SK-N-SH (cell line): Measurements from ENCODE around the gene INTS6. TPM values are rescaled to one million over a fixed set of nuclear protein-coding genes. Genes with fewer than 3 reads are reported as not detected.

Experiments
- CTCF ChIA-PET: fragments of 300-600, 350-600 bp; formaldehyde crosslinking; extraction: SDS; loops from one replicate; lab custom pipeline; 2021; lab: Yijun Ruan, JAX
- POLR2A ChIA-PET: fragments of 350-600 bp; sonication (Branson Sonifier 250); formaldehyde crosslinking; extraction: SDS; loops from one replicate; lab custom pipeline; 2020; ENCODE audit warnings: antibody characterized with exemption, inconsistent platforms; lab: Yijun Ruan, JAX
- DNase-seq: peaks from one replicate; pipeline ENCODE4 v3.0.0; 2012
- H2AFZ ChIP-seq: fragments of 200-600 bp; sonication (generic); 2 replicates; pipeline ENCODE4 v1.8.1; 2016; ENCODE audit warnings: antibody characterized with exemption, mild to moderate bottlenecking, low read depth
- H3F3A ChIP-seq: fragments of 200-600 bp; sonication (generic); replicated peaks from 2 replicates; pipeline ENCODE3; 2016; ENCODE audit warnings: antibody characterized with exemption, mild to moderate bottlenecking; ENCODE audit not compliant: insufficient read depth
- H3K27ac ChIP-seq, 2 experiments: fragments of 200-500 bp in 1 of 2; fragments of 200-600 bp in 1 of 2; sonication (Bioruptor generic) in 1 of 2; sonication (generic), shearing (Covaris generic) in 1 of 2; 2 replicates each; pipeline versions ENCODE4 v1.5.1 to v1.6.1; 2014 to 2016; ENCODE audit warnings: low read depth in 2 of 2, inconsistent platforms in 1 of 2, low read length in 1 of 2, mild to moderate bottlenecking in 1 of 2, mixed read lengths in 1 of 2
- H3K27me3 ChIP-seq: fragments of 200-600 bp; sonication (generic), shearing (Covaris generic); 2 replicates; pipeline ENCODE4 v1.6.1; 2016; ENCODE audit warnings: mixed run types; ENCODE audit not compliant: insufficient read depth
- H3K36me3 ChIP-seq, 2 experiments: fragments of 200-500 bp in 1 of 2; fragments of 200-600 bp in 1 of 2; sonication (Bioruptor generic) in 1 of 2; sonication (generic) in 1 of 2; replicated peaks in 1 of 2; 2 replicates each; pipeline versions ENCODE3 to v1.5.1; 2014 to 2016; ENCODE audit warnings: low read length in 1 of 2, mild to moderate bottlenecking in 1 of 2; ENCODE audit not compliant: insufficient read depth in 2 of 2, control insufficient read depth in 1 of 2
- H3K4me1 ChIP-seq, 2 experiments: fragments of 200-500 bp in 1 of 2; fragments of 200-600 bp in 1 of 2; sonication (Bioruptor generic) in 1 of 2; sonication (generic), shearing (Covaris generic) in 1 of 2; 2 replicates each; pipeline versions ENCODE4 v1.5.1 to v1.6.1; 2014 to 2016; ENCODE audit warnings: low read depth in 1 of 2, low read length in 1 of 2, mixed run types in 1 of 2; ENCODE audit not compliant: insufficient read depth in 2 of 2, control insufficient read depth in 1 of 2
- H3K4me2 ChIP-seq: fragments of 200-600 bp; sonication (generic), shearing (Covaris generic); 2 replicates; pipeline ENCODE4 v1.6.1; 2017; ENCODE audit warnings: mixed run types
- H3K4me3 ChIP-seq, 2 experiments: fragments of 200-500 bp in 1 of 2; fragments of 200-600 bp in 1 of 2; sonication (Bioruptor generic) in 1 of 2; sonication (generic), shearing (Covaris generic) in 1 of 2; 2 replicates each; pipeline versions ENCODE4 v1.5.1 to v1.8.1; 2014 to 2016; ENCODE audit warnings: low read depth in 2 of 2, inconsistent platforms in 1 of 2, low read length in 1 of 2, mild to moderate bottlenecking in 1 of 2, mixed read lengths in 1 of 2, moderate library complexity in 1 of 2
- H3K79me2 ChIP-seq: fragments of 200-600 bp; sonication (generic); 2 replicates; pipeline ENCODE4 v1.8.1; 2017; ENCODE audit warnings: mild to moderate bottlenecking; ENCODE audit not compliant: insufficient read depth
- H3K9ac ChIP-seq: fragments of 200-600 bp; sonication (generic); 2 replicates; pipeline ENCODE4 v1.6.1; 2017; ENCODE audit warnings: mixed run types
- H3K9me2 ChIP-seq: fragments of 200-600 bp; sonication (generic); 2 replicates; pipeline ENCODE4 v1.6.1; 2017; ENCODE audit warnings: mixed run types
- H3K9me3 ChIP-seq: fragments of 200-600 bp; sonication (generic); 2 replicates; pipeline ENCODE4 v1.6.1; 2017; ENCODE audit warnings: mixed run types, mild to moderate bottlenecking, moderate library complexity
- H4K20me1 ChIP-seq: fragments of 200-600 bp; sonication (generic); 2 replicates; pipeline ENCODE4 v1.6.1; 2017; ENCODE audit warnings: mild to moderate bottlenecking, mixed run types; ENCODE audit not compliant: insufficient read depth
- ELF1 ChIP-seq: IDR thresholded peaks from 2 replicates; pipeline ENCODE4 v1.4.0; 2012
- FOSL2 ChIP-seq: IDR thresholded peaks from 2 replicates; pipeline ENCODE4 v1.4.0; 2012; ENCODE audit warnings: low read depth, mild to moderate bottlenecking, moderate library complexity, borderline replicate concordance
- FOXJ3 ChIP-seq: sonication (generic); formaldehyde crosslinking; IDR thresholded peaks from 2 replicates; pipeline ENCODE4 v1.5.1; 2020; ENCODE audit warnings: mild to moderate bottlenecking, missing genetic modification reagents
- FOXM1 ChIP-seq: IDR thresholded peaks from 2 replicates; pipeline ENCODE4 v1.4.0; 2012; ENCODE audit warnings: low read depth, mild to moderate bottlenecking
- GABPA ChIP-seq: IDR thresholded peaks from 2 replicates; pipeline ENCODE4 v1.4.0; 2012; ENCODE audit warnings: low read depth, mild to moderate bottlenecking
- GATA2 ChIP-seq: sonication (generic); formaldehyde crosslinking; IDR thresholded peaks from 2 replicates; pipeline ENCODE4 v1.5.0; 2020; ENCODE audit warnings: mild to moderate bottlenecking, missing genetic modification reagents
- JUND ChIP-seq: IDR thresholded peaks from 2 replicates; pipeline ENCODE4 v1.4.0; 2012
- MAX ChIP-seq: IDR thresholded peaks from 2 replicates; pipeline ENCODE4 v1.4.0; 2012; ENCODE audit warnings: low read depth
- MEF2A ChIP-seq: IDR thresholded peaks from 2 replicates; pipeline ENCODE4 v1.4.0; 2012; ENCODE audit warnings: low read depth, borderline replicate concordance
- PBX3 ChIP-seq: IDR thresholded peaks from 2 replicates; pipeline ENCODE4; 2012
- POLR2AphosphoS5 ChIP-seq: IDR thresholded peaks from 2 replicates; pipeline ENCODE4 v1.6.1; 2012; ENCODE audit warnings: low read depth, low read length
- RCOR1 ChIP-seq: fragments of 150-350 bp; IDR thresholded peaks from 2 replicates; pipeline ENCODE4 v1.6.1; 2017; ENCODE audit warnings: antibody characterized with exemption, low read length
- RXRA ChIP-seq: IDR thresholded peaks from 2 replicates; pipeline ENCODE4 v1.4.0; 2012; ENCODE audit warnings: low read depth, mild to moderate bottlenecking, borderline replicate concordance
- SIN3A ChIP-seq: IDR thresholded peaks from 2 replicates; pipeline ENCODE4 v1.6.1; 2012; ENCODE audit warnings: low read depth, mild to moderate bottlenecking, low read length, moderate library complexity, borderline replicate concordance
- TAF1 ChIP-seq: IDR thresholded peaks from 2 replicates; pipeline ENCODE4 v1.6.1; 2012; ENCODE audit warnings: low read depth, mild to moderate bottlenecking, low read length, moderate library complexity, borderline replicate concordance
- TCF12 ChIP-seq: IDR thresholded peaks from 2 replicates; pipeline ENCODE4 v1.4.0; 2012
- TEAD4 ChIP-seq: IDR thresholded peaks from 2 replicates; pipeline ENCODE4 v1.4.0; 2012; ENCODE audit warnings: mild to moderate bottlenecking, borderline replicate concordance; ENCODE audit not compliant: insufficient read depth
- USF2 ChIP-seq: fragments of 150-350 bp; IDR thresholded peaks from 2 replicates; pipeline ENCODE4 v1.6.1; 2017; ENCODE audit warnings: antibody characterized with exemption, low read length, low read depth, borderline replicate concordance
- YY1 ChIP-seq: IDR thresholded peaks from 2 replicates; pipeline ENCODE4 v1.4.0; 2012; ENCODE audit warnings: low read depth, mild to moderate bottlenecking
- WGBS: methylation state at CpG from one replicate; pipeline ENCODE4 v1.1.6; 2017; ENCODE audit warnings: low lambda C conversion rate; 5-methylcytosine and 5-hydroxymethylcytosine counted together
- polyA plus RNA-seq, 3 experiments: library from polyadenylated mRNA; depleted of rRNA; stranded (reverse); fragments of >200 nt; gene quantifications; 2 replicates each; pipeline ENCODE4 v1.2.3, GENCODE V29; 2012
- TF ChIP-seq, protein P1 (sequence below): fragments of 200-600 bp; sonication (generic); IDR thresholded peaks from 2 replicates; pipeline ENCODE4 v1.6.1; 2017; ENCODE audit warnings: antibody characterized with exemption, mild to moderate bottlenecking, moderate library complexity

The INTS6 gene
- polyA plus RNA-seq, 1 of the 3 experiments (the other 2 are of a cell fraction) = 7.7 TPM

- 77% methylated on average over 2 of the region's 2 CpGs for WGBS
- ChIA-PET POLR2A (no interaction called here), CTCF (interaction anchor here (1.5 kb wide), 1 partner anchor 203 kb away, joined by 8 read pairs; no protein-coding TSS in a partner anchor)
- Histone ChIP-seq H3K4me3 (no peak overlapping the region), H3K4me1 (peaks cover 0 to 4% of the 10 kb centered on the region in 2 experiments; a peak in 1 of 4 replicates), H4K20me1 (no peaks in the 10 kb centered on the region), H3K79me2 (no peaks in the 10 kb centered on the region), H2AFZ (no peak overlapping the region), H3K9me2 (no peaks in the 10 kb centered on the region), H3K9me3 (no peaks in the 10 kb centered on the region), H3K36me3 (no peaks in the 10 kb centered on the region), H3K27ac (no peak overlapping the region), H3K4me2 (no peak overlapping the region), H3K9ac (no peak overlapping the region), H3K27me3 (no peaks in the 10 kb centered on the region), H3F3A (no peaks in the 10 kb centered on the region)
- DNase-seq = no peak
- TF ChIP-seq RXRA (no peak), PBX3 (no peak), FOSL2 (no peak), YY1 (no peak), POLR2AphosphoS5 (no peak), ELF1 (no peak), USF2 (no peak), GATA2 (CRISPR knock-in tag) (no peak), GABPA (no peak), JUND (no peak), MEF2A (no peak), SIN3A (no peak), FOXM1 (no peak), TCF12 (no peak), FOXJ3 (CRISPR knock-in tag) (no peak), TAF1 (no peak)
- TF ChIP-seq, protein P1, sequence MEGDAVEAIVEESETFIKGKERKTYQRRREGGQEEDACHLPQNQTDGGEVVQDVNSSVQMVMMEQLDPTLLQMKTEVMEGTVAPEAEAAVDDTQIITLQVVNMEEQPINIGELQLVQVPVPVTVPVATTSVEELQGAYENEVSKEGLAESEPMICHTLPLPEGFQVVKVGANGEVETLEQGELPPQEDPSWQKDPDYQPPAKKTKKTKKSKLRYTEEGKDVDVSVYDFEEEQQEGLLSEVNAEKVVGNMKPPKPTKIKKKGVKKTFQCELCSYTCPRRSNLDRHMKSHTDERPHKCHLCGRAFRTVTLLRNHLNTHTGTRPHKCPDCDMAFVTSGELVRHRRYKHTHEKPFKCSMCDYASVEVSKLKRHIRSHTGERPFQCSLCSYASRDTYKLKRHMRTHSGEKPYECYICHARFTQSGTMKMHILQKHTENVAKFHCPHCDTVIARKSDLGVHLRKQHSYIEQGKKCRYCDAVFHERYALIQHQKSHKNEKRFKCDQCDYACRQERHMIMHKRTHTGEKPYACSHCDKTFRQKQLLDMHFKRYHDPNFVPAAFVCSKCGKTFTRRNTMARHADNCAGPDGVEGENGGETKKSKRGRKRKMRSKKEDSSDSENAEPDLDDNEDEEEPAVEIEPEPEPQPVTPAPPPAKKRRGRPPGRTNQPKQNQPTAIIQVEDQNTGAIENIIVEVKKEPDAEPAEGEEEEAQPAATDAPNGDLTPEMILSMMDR = no peak
These were observed 124.9 kb downstream of the INTS6 start for GRCh38 chr13:51327961-51328360.

DNA sequence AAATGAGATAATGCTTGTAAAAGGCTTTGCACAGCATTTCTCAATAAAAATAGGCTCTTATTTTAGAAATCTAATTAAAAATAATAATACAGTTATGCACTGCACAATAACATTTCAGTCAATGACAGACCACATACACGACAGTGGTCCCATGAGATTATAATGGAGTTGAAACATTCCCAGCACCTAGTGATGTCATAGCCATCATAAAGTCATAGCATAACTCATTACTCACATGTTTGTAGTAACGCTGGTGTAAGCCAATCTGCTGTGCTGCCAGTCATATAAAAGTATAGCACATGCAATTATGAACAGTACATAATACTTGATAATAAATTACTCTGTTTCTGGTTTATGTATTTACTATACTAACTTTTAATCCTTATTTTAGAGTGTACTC lies 126.1 kb downstream of the INTS6 start:
- ChIA-PET CTCF (no interaction called here), POLR2A (no interaction called here)
- H3K4me3 ChIP-seq = no peak overlapping the region
- H4K20me1 ChIP-seq = no peaks in the 10 kb centered on the region
- H3F3A ChIP-seq = no peaks in the 10 kb centered on the region
- H3K79me2 ChIP-seq = no peaks in the 10 kb centered on the region
- DNase-seq = no peak
- H3K27me3 ChIP-seq = no peaks in the 10 kb centered on the region
- no peak overlapping the region for H3K9ac ChIP-seq
- H3K4me2 ChIP-seq = no peak overlapping the region
- H3K36me3 ChIP-seq = no peaks in the 10 kb centered on the region
- TF ChIP-seq TEAD4 (no peak), RXRA (no peak), JUND (no peak), TAF1 (no peak), MAX (no peak), FOXJ3 (CRISPR knock-in tag) (no peak), RCOR1 (no peak)
- peaks cover 0 to 4% of the 10 kb centered on the region in 2 experiments; a peak in 1 of 4 replicates for H3K4me1 ChIP-seq
- 73% methylated on average over 2 of the region's 2 CpGs for WGBS
- H3K9me3 ChIP-seq = no peaks in the 10 kb centered on the region
- no peaks in the 10 kb centered on the region for H3K9me2 ChIP-seq
- H2AFZ ChIP-seq = no peak overlapping the region
- no peak overlapping the region for H3K27ac ChIP-seq
